Adipocyte (in vitro differentiated cells): ENCODE measurements around the gene FAM170A.

Experiments
- DNase-seq: peaks from one replicate; pipeline ENCODE4 v3.0.0-alpha.2; 2015; ENCODE audit warnings: low read depth
- H3K27me3 ChIP-seq: replicated peaks from 2 replicates; pipeline ENCODE4 v1.7.0; 2013; ENCODE audit warnings: mild to moderate bottlenecking, low read length, moderate library complexity; ENCODE audit not compliant: control insufficient read depth, insufficient read depth
- H3K36me3 ChIP-seq: 2 replicates; pipeline ENCODE4 v1.7.0; 2013; ENCODE audit warnings: low read length, mild to moderate bottlenecking, moderate library complexity; ENCODE audit not compliant: control insufficient read depth, insufficient read depth, severe bottlenecking
- H3K4me1 ChIP-seq: 2 replicates; pipeline ENCODE4 v1.7.0; 2013; ENCODE audit warnings: mild to moderate bottlenecking, low read length, moderate library complexity; ENCODE audit not compliant: control insufficient read depth, insufficient read depth
- H3K4me3 ChIP-seq: 2 replicates; pipeline ENCODE4 v1.7.0; 2013; ENCODE audit warnings: mild to moderate bottlenecking, low read length, moderate library complexity
- H3K9ac ChIP-seq: 2 replicates; pipeline ENCODE4 v1.7.0; 2013; ENCODE audit warnings: mild to moderate bottlenecking, low read length, moderate library complexity
- H3K9me3 ChIP-seq: 2 replicates; pipeline ENCODE4 v1.7.0; 2013; ENCODE audit warnings: mild to moderate bottlenecking, low read length, moderate library complexity; ENCODE audit not compliant: control insufficient read depth

The FAM170A gene

GRCh38 chr5:119655061-119655460 lies 25.7 kb downstream of the FAM170A start:
- Histone ChIP-seq H3K4me3 (no peak overlapping the region), H3K27me3 (no peaks in the 10 kb centered on the region), H3K36me3 (no peaks in the 10 kb centered on the region), H3K9ac (no peak overlapping the region), H3K9me3 (peaks cover 5% of the 10 kb centered on the region), H3K4me1 (no peaks in the 10 kb centered on the region)
- DNase-seq, result peak; percentile 43

GRCh38 chr5:119656023-119656422 lies 26.7 kb downstream of the FAM170A start:
- Histone ChIP-seq H3K27me3 (no peaks in the 10 kb centered on the region), H3K4me1 (no peaks in the 10 kb centered on the region), H3K4me3 (no peak overlapping the region), H3K9ac (no peak overlapping the region), H3K36me3 (no peaks in the 10 kb centered on the region), H3K9me3 (no peaks in the 10 kb centered on the region)
- DNase-seq, result no peak

- no peaks in the 10 kb centered on the region for H3K4me1 ChIP-seq
- no peaks in the 10 kb centered on the region for H3K36me3 ChIP-seq
- no peak overlapping the region for H3K4me3 ChIP-seq
- DNase-seq, result no peak
- H3K9ac ChIP-seq, result no peak overlapping the region
- H3K27me3 ChIP-seq, result no peaks in the 10 kb centered on the region
- peaks cover 18% of the 10 kb centered on the region for H3K9me3 ChIP-seq
These were observed 37.2 kb downstream of the FAM170A start for GRCh38 chr5:119666542-119666941.

- Histone ChIP-seq H3K9ac (no peak overlapping the region), H3K27me3 (no peaks in the 10 kb centered on the region), H3K4me1 (no peaks in the 10 kb centered on the region), H3K4me3 (no peak overlapping the region), H3K36me3 (no peaks in the 10 kb centered on the region), H3K9me3 (no peaks in the 10 kb centered on the region)
- DNase-seq, result no peak
These were observed 49.1 kb downstream of the FAM170A start for GRCh38 chr5:119678351-119679028.

GRCh38 chr5:119680080-119680479 lies 50.7 kb downstream of the FAM170A start:
- Histone ChIP-seq H3K36me3 (no peaks in the 10 kb centered on the region), H3K4me3 (no peak overlapping the region)

GRCh38 chr5:119681734-119682133 lies 52.4 kb downstream of the FAM170A start:
- no peak for DNase-seq
- Histone ChIP-seq H3K27me3 (no peaks in the 10 kb centered on the region), H3K4me3 (no peak overlapping the region), H3K9ac (no peak overlapping the region), H3K4me1 (no peaks in the 10 kb centered on the region), H3K9me3 (no peaks in the 10 kb centered on the region), H3K36me3 (no peaks in the 10 kb centered on the region)

More at GRCh38 chr5:119680080-119680479, 50.7 kb downstream of the FAM170A start:
- Histone ChIP-seq H3K9ac (no peak overlapping the region), H3K4me1 (no peaks in the 10 kb centered on the region), H3K9me3 (no peaks in the 10 kb centered on the region), H3K27me3 (no peaks in the 10 kb centered on the region)
- no peak for DNase-seq

GRCh38 chr5:119682372-119682771 lies 53.0 kb downstream of the FAM170A start:
- DNase-seq, result no peak
- Histone ChIP-seq H3K9ac (no peak overlapping the region), H3K4me3 (no peak overlapping the region), H3K9me3 (no peaks in the 10 kb centered on the region), H3K36me3 (no peaks in the 10 kb centered on the region), H3K27me3 (no peaks in the 10 kb centered on the region), H3K4me1 (no peaks in the 10 kb centered on the region)
